Pancreas (tissue), 10 donors: ENCODE data around the gene ANKRD66. TPM values are rescaled to one million over a fixed set of nuclear protein-coding genes. Genes with fewer than 3 reads are reported as not detected.

Experiments used
- ATAC-seq, 4 donors: fragments of 200-7000 bp; cut with Tn5 transposase; one replicate each; pipeline versions ENCODE4 v1.8.0 to v1.9.1; 2020; ENCODE audit warnings: mild to moderate bottlenecking in 4 of 4, moderate library complexity in 4 of 4
- DNase-seq, 6 donors: peaks; one replicate each; pipeline ENCODE4 v3.0.0-alpha.2; 2020
- FAIRE-seq: peaks from 2 replicates; lab custom pipeline; 2012; peaks lifted over from hg19 to GRCh38; lab: Jason Lieb, UNC
- H3K27ac ChIP-seq, 4 donors: fragments of 200-600 bp; sonication (generic); 1 replicate in 3 of 4; 2 replicates in 1 of 4; pipeline versions ENCODE4 v1.5.0 to v1.8.0; 2020
- H3K27me3 ChIP-seq, 4 donors: fragments of 200-600 bp; one replicate each; pipeline ENCODE4 v1.8.0; 2021
- H3K36me3 ChIP-seq, 3 donors: fragments of 200-600 bp; sonication (generic) in 1 of 3; one replicate each; pipeline versions ENCODE4 v1.5.0 to v1.8.0; 2020 to 2021
- H3K4me1 ChIP-seq, 3 donors: fragments of 200-600 bp; one replicate each; pipeline ENCODE4 v1.8.0; 2021
- H3K4me3 ChIP-seq, 4 donors: fragments of 200-600 bp; sonication (generic) in 2 of 4; one replicate each; pipeline versions ENCODE4 v1.5.0 to v1.8.0; 2020 to 2021
- H3K9me3 ChIP-seq, 4 donors: fragments of 200-600 bp; one replicate each; pipeline ENCODE4 v1.8.0; 2021
- CTCF ChIP-seq, 4 donors: fragments of 200-600 bp; sonication (generic) in 3 of 4; IDR thresholded peaks; one replicate each; pipeline versions ENCODE4 v1.5.0 to v1.8.0; 2021; ENCODE audit warnings: antibody characterized with exemption in 4 of 4
- WGBS, 2 donors: extraction: QIAGEN DNeasy Blood & Tissue Kit; methylation state at CpG; one replicate each; pipeline ENCODE4 v1.1.7; 2013; 5-methylcytosine and 5-hydroxymethylcytosine counted together
- intact Hi-C, 3 donors: fragments of 100-400 bp; cut with DNase I; formaldehyde crosslinking; loops; one replicate each; pipeline versions ENCODE4 v1.11.1 to v1.14.2; 2022
- polyA plus RNA-seq, 2 donors: library from polyadenylated mRNA; stranded (reverse); fragments of 200-250 nt; gene quantifications; one replicate each; pipeline ENCODE4 v1.2.3, GENCODE V29; 2013
- total RNA-seq, 6 donors: library from RNA; stranded (reverse); fragmentation: NEBNext Ultra II Directional in 4 of 6; extraction: Animal tissue kit (Norgen Biotek cat#: 25700) in 4 of 6; gene quantifications; one replicate each; pipeline versions ENCODE4 v1.2.1 to v1.2.4, GENCODE V29; 2021 to 2023
- donor health status: healthy with polysubstance abuse.
- donor health status: DM: no; HTN: no; CAD: no; lungs with moderate emphysema.
- donor health status: DM: no; HTN: no; CAD: no.
- donor health status: control.
- donor health status: control.
- donor health status: Bipolar disorder and iron deficiency.
- donor health status: DM: yes; HTN: yes; CAD: no.
- donor health status: DM: no; HTN: no; CAD: no.
- donor health status: DM: no; HTN: no; CAD: no.
- donor health status: DM: yes; HTN: yes; CAD: no.

Gene ANKRD66
- total and polyA plus RNA-seq, 8 donors = not detected

- H3K36me3 ChIP-seq = no peaks in the 10 kb centered on the region
- DNase-seq = no peak
- H3K27ac ChIP-seq = no peak overlapping the region
- 82 to 85% methylated on average over 12 of the region's 12 CpGs for whole genome bisulfite sequencing, 2 donors
- no peaks in the 10 kb centered on the region for H3K9me3 ChIP-seq
- no peak for FAIRE-seq
- no peaks in the 10 kb centered on the region for H3K4me1 ChIP-seq
- ATAC-seq = no peak
- intact Hi-C loops = no loop called here
- H3K27me3 ChIP-seq = no peaks in the 10 kb centered on the region
- no peak overlapping the region for H3K4me3 ChIP-seq
- TF ChIP-seq CTCF (IDR thresholded peaks at IDR 0.05) = no peak
Observed at GRCh38 chr6:46777476-46778346, 31.0 kb downstream of the ANKRD66 start.

- intact Hi-C loops = no loop called here
- ATAC-seq = peak in 3 of 4 donors; percentile 77 to 85 (median 80)
- DNase-seq = peak in 3 of 6 donors; percentile 23 to 53 (median 49)
- no peak overlapping the region for H3K4me3 ChIP-seq
- FAIRE-seq = peak; percentile 99
- no peaks in the 10 kb centered on the region for H3K9me3 ChIP-seq
- no peak overlapping the region for H3K27ac ChIP-seq
- H3K27me3 ChIP-seq = no peaks in the 10 kb centered on the region
- no peaks in the 10 kb centered on the region for H3K4me1 ChIP-seq
- TF ChIP-seq CTCF (IDR thresholded peaks at IDR 0.05) = peak; percentile 18 to 51 (median 40)
- 27 to 32% methylated on average over 6 of the region's 6 CpGs for WGBS, 2 donors
- H3K36me3 ChIP-seq = no peaks in the 10 kb centered on the region
Observed at GRCh38 chr6:46781478-46782378, 35.0 kb downstream of the ANKRD66 start.

GRCh38 chr6:46784535-46784934 is 37.8 kb downstream of the ANKRD66 start:
- Histone ChIP-seq H3K4me3 (no peak overlapping the region), H3K9me3 (no peaks in the 10 kb centered on the region), H3K36me3 (no peaks in the 10 kb centered on the region), H3K27me3 (no peaks in the 10 kb centered on the region), H3K4me1 (no peaks in the 10 kb centered on the region), H3K27ac (no peak overlapping the region)
- ATAC-seq (no peak), DNase-seq (no peak), FAIRE-seq (no peak)
- intact Hi-C loops = no loop called here
- WGBS, 2 donors = 80 to 92% methylated on average over 1 of the region's 1 CpG
- TF ChIP-seq CTCF (IDR thresholded peaks at IDR 0.05) = no peak

GRCh38 chr6:46787871-46788540 is 41.3 kb downstream of the ANKRD66 start:
- Histone ChIP-seq H3K27me3 (no peaks in the 10 kb centered on the region), H3K27ac (no peak overlapping the region), H3K4me3 (no peak overlapping the region), H3K36me3 (no peaks in the 10 kb centered on the region), H3K4me1 (peaks cover 0 to 19% (median 10%) of the 10 kb centered on the region in 3 donors), H3K9me3 (no peaks in the 10 kb centered on the region)
- intact Hi-C loops = no loop called here
- 93 to 94% methylated on average over 5 of the region's 5 CpGs for WGBS, 2 donors
- no peak for TF ChIP-seq CTCF (IDR thresholded peaks at IDR 0.05)
- no peak for DNase-seq
- no peak for ATAC-seq
- FAIRE-seq = no peak
